ENCODE data around the gene SPATA17.

GRCh38 chr1:217647791-217648190 lies 16.6 kb downstream of the SPATA17 start:
- TF ChIP-seq CTCF (IDR thresholded peaks at IDR 0.05) (no peak), POLR2A (IDR thresholded peaks at IDR 0.05; ENCODE audit: low read depth) (no peak)
